MM.1S (cell line): ENCODE data around the gene MED16.

Experiments
- EZH2 ChIP-seq: fragments of 300-600 bp; sonication (generic); optimal IDR thresholded peaks from 2 replicates; pipeline ENCODE3; 2017; ENCODE audit warnings: low read depth, mild to moderate bottlenecking, antibody characterized with exemption, low read length, mixed read lengths
- EZH2phosphoT487 ChIP-seq: fragments of 300-600 bp; sonication (generic); IDR thresholded peaks from 2 replicates; pipeline ENCODE4 v1.6.1; 2018; ENCODE audit warnings: antibody characterized with exemption, low read length
- TF ChIP-seq, protein P1 (sequence below): fragments of 300-600 bp; sonication (generic); IDR thresholded peaks from 2 replicates; pipeline ENCODE4 v1.5.1; 2016; ENCODE audit warnings: antibody characterized with exemption, low read length, mixed read lengths

DNA sequence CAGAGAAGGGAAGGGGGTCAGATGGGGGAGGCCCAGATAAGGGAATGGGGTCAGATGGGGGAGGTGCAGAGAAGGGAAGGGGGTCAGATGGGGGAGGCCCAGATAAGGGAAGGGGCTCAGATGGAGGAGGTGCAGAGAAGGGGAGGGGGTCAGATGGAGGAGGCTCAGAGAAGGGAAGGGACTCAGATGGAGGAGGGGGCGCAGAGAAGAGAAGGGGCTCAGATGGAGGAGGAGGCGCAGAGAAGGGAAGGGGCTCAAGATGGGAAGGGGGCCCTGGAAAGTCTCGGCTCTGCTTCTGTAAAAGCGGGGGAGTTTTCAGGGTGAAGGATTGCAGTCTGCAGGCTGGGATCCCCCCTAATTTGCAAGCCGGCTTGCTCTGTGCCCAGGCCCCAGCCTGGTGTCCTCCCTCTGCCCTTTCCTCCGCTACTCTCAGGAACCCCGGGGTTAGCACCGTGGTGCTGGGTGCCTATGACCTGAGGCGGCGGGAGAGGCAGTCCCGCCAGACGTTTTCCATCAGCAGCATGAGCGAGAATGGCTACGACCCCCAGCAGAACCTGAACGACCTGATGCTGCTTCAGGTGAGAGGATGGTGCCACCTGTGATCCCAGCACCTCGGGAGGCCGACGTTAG, 63.7 kb downstream of the MED16 start:
- TF ChIP-seq, protein P1, sequence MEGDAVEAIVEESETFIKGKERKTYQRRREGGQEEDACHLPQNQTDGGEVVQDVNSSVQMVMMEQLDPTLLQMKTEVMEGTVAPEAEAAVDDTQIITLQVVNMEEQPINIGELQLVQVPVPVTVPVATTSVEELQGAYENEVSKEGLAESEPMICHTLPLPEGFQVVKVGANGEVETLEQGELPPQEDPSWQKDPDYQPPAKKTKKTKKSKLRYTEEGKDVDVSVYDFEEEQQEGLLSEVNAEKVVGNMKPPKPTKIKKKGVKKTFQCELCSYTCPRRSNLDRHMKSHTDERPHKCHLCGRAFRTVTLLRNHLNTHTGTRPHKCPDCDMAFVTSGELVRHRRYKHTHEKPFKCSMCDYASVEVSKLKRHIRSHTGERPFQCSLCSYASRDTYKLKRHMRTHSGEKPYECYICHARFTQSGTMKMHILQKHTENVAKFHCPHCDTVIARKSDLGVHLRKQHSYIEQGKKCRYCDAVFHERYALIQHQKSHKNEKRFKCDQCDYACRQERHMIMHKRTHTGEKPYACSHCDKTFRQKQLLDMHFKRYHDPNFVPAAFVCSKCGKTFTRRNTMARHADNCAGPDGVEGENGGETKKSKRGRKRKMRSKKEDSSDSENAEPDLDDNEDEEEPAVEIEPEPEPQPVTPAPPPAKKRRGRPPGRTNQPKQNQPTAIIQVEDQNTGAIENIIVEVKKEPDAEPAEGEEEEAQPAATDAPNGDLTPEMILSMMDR, result no peak
- TF ChIP-seq EZH2 (no peak), EZH2phosphoT487 (no peak)
